IPS-18c (cell line): Measurements from ENCODE around the gene FRAS1.
A peak's percentile ranks its signal among the peaks of the same experiment; 100 is the strongest.
"Not testable (repeated sequence)": the region's sequence is repeated elsewhere in the genome, so short reads cannot be mapped to it uniquely, and the experiment has no call there.

Experiments
- H3K4me3 ChIP-seq: 2 replicates; pipeline ENCODE4 v1.7.0; 2013; ENCODE audit warnings: low read depth, mild to moderate bottlenecking, low read length, moderate library complexity; ENCODE audit not compliant: insufficient read depth
- H3K9me3 ChIP-seq: one replicate; pipeline ENCODE4 v1.6.1; 2013; ENCODE audit warnings: mild to moderate bottlenecking, low read length, moderate library complexity; ENCODE audit not compliant: control insufficient read depth, insufficient read depth

FRAS1 gene, protein sequence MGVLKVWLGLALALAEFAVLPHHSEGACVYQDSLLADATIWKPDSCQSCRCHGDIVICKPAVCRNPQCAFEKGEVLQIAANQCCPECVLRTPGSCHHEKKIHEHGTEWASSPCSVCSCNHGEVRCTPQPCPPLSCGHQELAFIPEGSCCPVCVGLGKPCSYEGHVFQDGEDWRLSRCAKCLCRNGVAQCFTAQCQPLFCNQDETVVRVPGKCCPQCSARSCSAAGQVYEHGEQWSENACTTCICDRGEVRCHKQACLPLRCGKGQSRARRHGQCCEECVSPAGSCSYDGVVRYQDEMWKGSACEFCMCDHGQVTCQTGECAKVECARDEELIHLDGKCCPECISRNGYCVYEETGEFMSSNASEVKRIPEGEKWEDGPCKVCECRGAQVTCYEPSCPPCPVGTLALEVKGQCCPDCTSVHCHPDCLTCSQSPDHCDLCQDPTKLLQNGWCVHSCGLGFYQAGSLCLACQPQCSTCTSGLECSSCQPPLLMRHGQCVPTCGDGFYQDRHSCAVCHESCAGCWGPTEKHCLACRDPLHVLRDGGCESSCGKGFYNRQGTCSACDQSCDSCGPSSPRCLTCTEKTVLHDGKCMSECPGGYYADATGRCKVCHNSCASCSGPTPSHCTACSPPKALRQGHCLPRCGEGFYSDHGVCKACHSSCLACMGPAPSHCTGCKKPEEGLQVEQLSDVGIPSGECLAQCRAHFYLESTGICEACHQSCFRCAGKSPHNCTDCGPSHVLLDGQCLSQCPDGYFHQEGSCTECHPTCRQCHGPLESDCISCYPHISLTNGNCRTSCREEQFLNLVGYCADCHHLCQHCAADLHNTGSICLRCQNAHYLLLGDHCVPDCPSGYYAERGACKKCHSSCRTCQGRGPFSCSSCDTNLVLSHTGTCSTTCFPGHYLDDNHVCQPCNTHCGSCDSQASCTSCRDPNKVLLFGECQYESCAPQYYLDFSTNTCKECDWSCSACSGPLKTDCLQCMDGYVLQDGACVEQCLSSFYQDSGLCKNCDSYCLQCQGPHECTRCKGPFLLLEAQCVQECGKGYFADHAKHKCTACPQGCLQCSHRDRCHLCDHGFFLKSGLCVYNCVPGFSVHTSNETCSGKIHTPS (N-terminal part only)

DNA sequence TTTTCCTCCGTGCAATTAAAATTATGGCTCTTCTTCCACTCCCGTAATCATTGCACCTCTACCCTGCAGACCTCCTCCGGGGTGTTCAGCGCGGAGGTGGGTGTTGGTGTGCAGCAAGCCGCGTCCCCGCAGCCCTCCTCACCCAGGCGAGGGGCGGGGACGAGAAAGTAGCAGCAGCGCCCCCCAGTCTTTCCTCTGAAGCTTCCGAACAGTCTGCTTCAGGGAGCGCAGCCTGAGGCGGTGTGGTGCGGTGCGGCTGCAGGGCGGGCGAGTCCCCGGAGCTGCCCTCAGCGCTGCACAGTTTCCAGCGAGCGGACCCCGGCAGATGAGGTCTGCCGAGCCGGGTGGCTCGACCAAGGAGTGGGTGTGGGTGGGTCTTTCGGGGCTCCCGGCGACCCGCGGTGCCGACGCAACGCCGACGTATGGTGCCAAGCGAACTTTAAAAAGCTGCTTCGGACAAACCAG is at the start of gene FRAS1:
Gene FRAS1 (plus strand): TSS at position 189 of the 465 bp plus-strand sequence. CDS start 687 bp downstream, outside the sequence.
- Histone ChIP-seq H3K9me3 (no peaks in the 10 kb centered on the region), H3K4me3 (peak within 1 kb of the TSS; percentile 75)

DNA sequence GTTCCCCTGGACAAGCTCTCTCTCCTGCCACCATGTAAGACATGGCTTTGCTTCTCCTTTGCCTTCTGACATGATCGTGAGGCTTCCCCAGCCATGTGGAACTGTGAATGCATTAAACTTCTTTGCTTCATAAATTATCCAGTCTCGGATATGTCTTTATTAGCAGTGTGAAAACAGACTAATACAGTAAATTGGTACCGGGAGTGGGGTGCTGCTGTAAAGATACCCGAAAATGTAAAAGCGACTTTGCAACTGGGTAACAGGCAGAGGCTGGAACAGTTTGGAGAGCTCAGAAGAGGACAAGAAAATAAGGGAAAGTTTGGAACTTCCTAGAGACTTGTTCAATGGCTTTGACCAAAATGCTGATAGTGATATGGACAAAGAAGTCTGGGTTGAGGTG is 46.1 kb upstream of the FRAS1 start:
- not testable (repeated sequence) for H3K4me3 ChIP-seq
- peaks cover 11% of the 10 kb centered on the region for H3K9me3 ChIP-seq

DNA sequence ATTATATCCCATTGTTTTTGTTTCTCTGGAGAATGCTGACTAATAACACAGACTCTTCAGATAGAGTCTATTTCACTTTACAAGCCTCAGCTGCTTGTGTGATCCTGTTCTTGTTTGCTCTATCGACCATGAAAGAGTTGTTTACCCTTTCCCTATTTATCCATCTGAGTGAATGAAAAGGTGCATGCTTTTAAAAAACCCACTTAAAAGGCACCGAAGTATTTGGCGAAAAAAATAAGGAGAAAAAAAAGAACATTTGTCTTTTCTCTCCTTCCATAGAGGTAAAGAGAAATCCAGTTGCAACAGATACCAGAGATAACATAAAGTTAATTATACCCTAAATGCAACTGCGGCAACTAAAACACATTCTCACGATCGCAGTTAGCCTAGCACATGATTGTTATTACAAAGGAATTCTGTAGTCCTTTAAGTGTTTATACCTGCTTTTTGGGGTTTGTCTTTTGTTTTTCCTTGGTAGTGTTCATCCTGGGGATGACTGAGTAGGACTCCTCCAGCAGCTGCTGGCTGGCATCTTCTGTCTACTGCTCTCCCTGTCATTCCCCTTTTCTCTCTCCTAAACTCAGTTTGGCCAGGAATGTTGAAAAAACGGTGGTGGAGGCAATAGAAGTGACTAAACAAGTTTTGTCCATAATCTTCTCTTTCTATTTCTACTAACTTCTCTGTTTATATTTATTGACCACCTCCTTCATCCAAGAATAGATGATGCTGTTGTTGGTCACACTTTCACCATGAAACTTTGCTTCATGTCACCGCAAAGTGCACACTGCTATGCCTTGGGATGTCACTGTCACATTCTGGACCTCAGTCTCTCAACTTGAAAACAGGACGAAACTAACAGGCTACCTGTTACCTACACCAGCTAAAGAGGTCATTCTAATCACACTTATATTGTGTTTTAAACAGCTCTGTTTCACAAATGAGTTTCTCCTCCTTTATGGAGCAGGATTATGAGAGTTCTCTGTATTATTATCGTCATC is 41.9 kb upstream of the FRAS1 start:
- H3K9me3 ChIP-seq: peaks cover 11% of the 10 kb centered on the region

DNA sequence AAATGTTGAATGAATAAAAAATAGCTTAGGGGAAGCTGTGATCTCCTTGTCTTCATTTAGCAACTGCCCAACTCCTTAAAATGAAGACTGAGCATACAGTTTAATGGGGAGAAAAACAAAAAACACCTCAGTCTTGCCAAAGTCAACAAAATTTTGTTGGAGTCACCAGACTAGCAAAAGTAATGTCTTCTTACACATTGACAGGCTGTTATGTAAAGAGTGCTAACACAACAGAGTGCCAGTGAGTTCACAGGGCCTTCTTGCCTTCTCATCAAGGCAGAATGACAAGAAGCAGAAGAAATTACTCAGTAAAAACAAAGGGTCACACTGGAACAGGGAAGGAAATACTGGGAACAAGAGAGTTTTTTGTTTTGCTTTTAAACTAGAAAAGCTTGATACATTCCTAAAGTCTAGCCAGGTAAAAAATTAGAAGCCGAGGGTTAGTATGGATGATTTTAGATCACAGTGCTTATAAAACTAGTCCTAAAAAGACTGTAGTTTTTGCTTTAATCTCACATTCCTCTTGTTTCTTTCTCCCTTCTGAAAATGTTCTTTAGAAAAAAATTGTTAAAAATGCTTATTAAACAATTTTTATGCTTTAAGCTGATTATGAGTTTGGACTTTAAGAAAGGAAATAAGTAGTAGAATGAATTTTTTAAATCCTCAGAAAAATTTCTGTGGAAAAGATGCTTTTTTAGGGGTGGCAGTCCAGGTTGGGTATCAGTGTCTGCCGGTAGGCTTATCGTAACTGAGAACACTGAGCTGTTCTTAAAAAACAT is 38.7 kb upstream of the FRAS1 start:
- Histone ChIP-seq H3K9me3 (no peaks in the 10 kb centered on the region), H3K4me3 (no peak overlapping the region)

More for the DNA sequence above, 41.9 kb upstream of the FRAS1 start:
- no peak overlapping the region for H3K4me3 ChIP-seq

DNA sequence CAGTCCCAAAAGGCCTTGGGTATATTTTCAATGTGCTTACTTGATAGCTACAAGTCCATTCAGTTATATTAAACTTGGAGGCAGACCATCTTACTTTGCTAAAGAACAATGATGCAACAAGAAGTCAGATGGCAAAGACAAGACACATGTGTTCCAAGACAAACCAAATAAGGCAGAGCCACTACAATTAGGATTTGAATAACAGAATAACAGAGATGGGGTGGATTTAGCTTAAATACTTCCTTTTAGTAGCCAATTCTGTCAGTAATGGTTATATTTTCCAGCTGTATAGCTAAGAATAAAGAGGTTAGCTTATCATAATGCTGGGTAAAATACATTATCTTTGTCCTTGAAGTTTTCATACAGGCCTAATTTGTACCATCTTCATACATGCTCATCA is 37.7 kb upstream of the FRAS1 start:
- H3K4me3 ChIP-seq: no peak overlapping the region

DNA sequence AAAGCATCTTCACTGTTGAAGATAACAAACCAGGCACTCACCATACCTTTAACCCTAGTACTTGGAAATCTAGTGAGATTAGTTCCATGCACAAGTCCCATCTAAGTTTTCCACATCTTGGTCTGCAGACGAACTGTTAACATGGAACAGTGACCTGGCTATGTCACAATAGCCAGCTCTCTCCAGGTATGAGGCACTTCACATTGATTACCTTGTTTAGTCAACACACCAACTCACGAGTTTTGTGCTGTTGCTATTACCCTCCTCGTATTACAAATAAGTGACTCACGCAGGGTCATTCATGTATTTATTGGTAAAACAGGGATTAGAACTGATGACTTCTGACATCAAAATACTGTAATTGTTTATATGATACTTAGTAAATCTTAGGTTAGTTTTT is 36.4 kb upstream of the FRAS1 start:
- Histone ChIP-seq H3K9me3 (no peaks in the 10 kb centered on the region), H3K4me3 (no peak overlapping the region)

More for the DNA sequence above, 37.7 kb upstream of the FRAS1 start:
- no peaks in the 10 kb centered on the region for H3K9me3 ChIP-seq

DNA sequence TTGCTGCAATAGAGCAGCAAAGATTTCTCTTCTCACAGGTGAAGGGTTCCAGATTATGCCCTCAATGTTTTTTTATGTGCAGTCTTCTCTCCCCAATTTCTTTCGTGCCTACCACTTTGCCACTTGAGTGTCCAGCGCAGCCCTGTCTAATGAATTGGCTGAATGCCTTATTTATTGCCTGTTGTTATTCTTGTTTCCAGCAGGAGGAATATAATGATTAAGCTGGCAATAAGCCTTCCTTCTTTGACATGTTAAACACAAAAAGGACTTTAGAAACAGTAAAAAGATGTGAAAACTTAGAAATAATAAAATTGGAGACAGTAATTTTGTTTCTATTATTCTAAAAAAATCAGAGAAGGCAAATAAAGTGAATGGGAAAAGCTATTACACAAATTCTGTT is 34.6 kb upstream of the FRAS1 start:
- no peak overlapping the region for H3K4me3 ChIP-seq

DNA sequence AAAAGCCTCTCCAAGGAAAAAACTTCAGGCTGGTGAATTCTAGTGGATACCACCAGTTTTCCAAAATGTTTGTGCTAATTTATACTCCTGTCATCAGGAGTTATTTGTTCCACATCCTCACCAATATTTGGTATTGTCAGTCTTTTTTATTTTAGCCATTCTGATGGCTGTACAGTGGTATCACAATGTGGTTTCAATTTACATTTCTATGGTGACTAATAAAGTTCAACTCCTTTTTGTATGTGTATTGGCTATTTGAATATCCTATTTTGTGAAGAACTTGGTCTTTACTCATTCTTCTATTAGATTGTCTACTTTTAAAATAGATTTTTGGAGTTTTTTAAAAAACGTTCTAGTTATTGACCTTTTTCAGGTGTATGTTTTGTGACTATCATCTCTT is 33.0 kb upstream of the FRAS1 start:
- Histone ChIP-seq H3K9me3 (no peaks in the 10 kb centered on the region), H3K4me3 (no peak overlapping the region)

More for the DNA sequence above, 34.6 kb upstream of the FRAS1 start:
- no peaks in the 10 kb centered on the region for H3K9me3 ChIP-seq

DNA sequence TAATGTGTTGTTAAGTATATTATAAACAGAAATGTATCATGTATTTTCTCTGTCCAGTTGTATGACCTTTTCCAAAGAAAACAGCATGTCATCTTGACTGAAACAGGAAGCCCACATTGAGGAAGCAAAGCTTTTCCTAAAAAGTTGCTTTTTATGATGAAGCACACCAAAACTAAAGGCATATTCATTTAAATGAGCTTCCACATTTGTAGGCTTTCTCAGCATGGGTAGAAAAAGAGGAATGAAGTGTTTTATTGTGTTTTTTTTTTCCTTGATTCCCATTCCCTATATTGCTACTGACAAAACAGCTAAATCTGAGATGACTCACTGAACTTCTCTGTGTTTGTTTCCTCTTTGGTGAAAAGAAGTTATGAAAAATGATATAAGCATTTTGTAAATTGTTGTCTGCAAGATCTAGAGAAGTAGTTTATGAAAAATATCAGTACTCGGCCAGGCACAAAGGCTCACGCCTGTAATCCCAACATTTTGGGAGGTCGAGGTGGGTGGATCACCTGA is 32.5 kb upstream of the FRAS1 start:
- H3K9me3 ChIP-seq: no peaks in the 10 kb centered on the region

DNA sequence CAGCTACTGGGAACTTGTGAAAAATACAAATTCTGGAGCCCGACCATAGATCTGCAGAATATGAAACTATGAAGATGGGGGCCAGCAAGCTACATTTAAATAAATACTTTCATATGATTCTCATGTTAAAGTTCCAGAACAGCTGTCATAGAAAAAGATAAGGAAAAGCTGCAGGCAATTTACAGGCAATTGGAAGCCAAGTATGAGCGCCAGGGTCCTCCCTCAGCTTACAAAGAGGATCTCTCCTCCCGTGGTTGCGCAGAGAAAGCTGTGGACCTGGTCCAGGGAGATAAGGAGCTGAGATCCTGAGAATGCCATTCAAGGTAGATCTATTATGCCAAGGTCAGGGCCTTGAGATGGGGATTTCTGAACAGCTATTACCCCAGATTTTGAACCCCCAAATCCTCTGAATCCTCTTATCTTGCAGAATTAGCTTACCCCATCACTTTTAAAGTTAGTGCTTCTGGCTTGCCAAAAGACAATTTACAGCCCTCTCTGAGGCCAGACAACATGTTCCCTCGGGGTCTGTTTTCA is 25.6 kb upstream of the FRAS1 start:
- no peaks in the 10 kb centered on the region for H3K9me3 ChIP-seq
- H3K4me3 ChIP-seq: no peak overlapping the region

More for the DNA sequence above, 32.5 kb upstream of the FRAS1 start:
- H3K4me3 ChIP-seq: no peak overlapping the region

DNA sequence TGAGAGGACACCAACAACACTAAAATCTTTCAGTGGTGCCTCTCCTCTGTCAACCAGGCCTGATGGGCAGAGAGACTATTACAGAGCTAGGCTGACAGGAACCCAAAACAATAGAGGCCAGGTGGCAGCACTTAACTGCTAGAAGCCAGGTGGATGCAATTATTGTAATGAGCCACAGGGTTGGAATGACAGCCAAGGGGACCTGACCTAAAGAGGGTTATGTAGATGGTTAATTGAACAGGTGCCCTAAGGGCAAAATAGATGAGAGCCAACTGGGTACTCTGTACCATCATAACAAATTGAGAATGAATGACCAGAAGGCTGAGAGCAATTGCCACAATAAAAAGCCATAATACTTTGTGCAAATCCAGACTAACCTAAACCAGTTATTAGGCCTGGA is 24.7 kb upstream of the FRAS1 start:
- no peak overlapping the region for H3K4me3 ChIP-seq
- no peaks in the 10 kb centered on the region for H3K9me3 ChIP-seq

DNA sequence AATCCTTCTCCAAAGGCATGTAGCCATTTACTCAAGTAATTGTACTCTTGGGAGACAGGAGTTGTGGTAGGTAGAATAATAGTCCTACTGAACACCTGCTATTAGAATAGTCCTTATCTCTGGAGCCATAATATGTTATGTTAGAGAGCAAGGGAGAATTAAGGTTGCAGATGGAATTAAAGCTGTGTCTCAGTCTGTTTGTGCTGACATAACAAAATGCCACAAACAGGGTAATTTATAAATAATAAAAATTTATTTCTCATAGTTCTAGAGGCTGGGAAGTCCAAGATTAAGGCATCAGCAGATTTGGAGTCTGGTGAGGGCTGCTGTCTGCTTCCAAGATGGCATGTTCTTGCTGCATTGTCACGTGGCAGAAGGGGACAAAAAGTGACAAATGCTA is 24.2 kb upstream of the FRAS1 start:
- Histone ChIP-seq H3K9me3 (no peaks in the 10 kb centered on the region), H3K4me3 (no peak overlapping the region)

DNA sequence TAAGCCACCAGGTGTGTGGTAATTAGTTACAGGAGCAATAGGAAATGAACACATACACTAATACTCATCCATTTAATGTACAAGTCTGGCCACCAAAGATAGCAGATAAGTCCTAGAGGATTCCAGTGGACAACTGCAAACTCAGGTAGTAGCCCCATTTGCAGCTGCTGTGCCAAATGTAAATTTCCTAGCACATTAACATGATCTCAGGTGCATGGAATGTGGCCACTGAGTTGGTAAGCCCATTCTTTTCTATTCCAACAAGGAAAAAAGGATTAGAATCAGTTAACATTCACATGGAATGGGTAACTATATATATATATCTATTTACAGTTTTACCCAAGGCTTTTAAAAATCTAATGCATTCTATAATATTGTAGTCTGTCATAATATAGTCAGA is 23.3 kb upstream of the FRAS1 start:
- no peak overlapping the region for H3K4me3 ChIP-seq
- no peaks in the 10 kb centered on the region for H3K9me3 ChIP-seq

DNA sequence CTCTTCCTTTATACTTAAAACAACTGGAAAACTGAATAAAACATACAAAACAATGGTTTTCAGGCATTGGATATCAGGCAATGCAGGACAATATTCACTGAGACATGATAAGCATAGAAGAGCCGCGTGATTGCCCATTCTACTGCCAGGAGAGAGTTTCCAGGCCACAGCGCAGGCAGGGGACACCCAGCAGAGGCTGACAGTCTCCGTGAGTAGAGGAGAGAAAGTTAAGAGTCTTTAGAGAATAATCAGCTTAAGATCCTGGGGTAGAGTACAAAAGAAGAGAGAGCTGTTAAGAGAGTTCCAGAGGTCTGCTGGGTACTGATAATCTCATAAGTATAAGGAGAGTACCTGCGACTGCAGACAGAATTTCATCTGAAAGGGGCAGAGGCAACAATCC is 18.4 kb upstream of the FRAS1 start:
- H3K4me3 ChIP-seq: no peak overlapping the region
- H3K9me3 ChIP-seq: no peaks in the 10 kb centered on the region

DNA sequence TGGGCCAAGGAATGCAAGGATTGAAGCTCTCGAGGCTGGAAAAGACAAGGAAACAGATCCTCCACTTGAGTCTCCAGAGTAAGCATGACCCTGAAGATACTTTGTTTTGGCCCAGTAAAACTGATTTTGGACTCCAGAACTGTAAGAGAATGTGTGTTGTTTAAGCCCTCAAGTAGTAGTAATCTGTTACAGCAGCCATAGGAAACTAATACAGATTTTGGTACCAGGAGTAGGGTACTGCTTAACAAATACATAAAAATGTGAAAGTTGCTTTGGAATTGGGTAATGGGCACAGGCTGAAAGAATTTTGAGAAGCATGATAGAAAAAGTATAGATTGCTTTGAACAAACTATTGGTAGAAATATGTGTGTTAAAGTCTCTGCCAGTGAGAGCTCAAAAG is 17.4 kb upstream of the FRAS1 start:
- no peak overlapping the region for H3K4me3 ChIP-seq
- H3K9me3 ChIP-seq: no peaks in the 10 kb centered on the region
